Fibroblast of lung (primary cell): Measurements from ENCODE around the gene TMEM209.

ENCODE experiments used
- CTCF ChIP-seq, 2 donors: IDR thresholded peaks in 1 of 2; conservative IDR thresholded peaks in 1 of 2; 1 replicate in 1 of 2; 2 replicates in 1 of 2; pipeline ENCODE4 v1.5.1; 2011 to 2012; ENCODE audit warnings: low read length in 2 of 2, control low read depth in 1 of 2, inconsistent platforms in 1 of 2, low read depth in 1 of 2, mild to moderate bottlenecking in 1 of 2
- EZH2 ChIP-seq: IDR thresholded peaks from 2 replicates; pipeline ENCODE4 v1.5.1; 2012; ENCODE audit warnings: low read length, control low read depth, mild to moderate bottlenecking; ENCODE audit errors: missing control alignments

GRCh38 chr7:130148561-130148960 is 56.6 kb downstream of the TMEM209 start:
- TF ChIP-seq CTCF (conservative IDR thresholded peaks at IDR 0.05 in 1 of 2, IDR thresholded peaks at IDR 0.05 in 1 of 2; ENCODE audit: low read depth in 1 of 2, low read length in 2 of 2), result no peak
- no peak for TF ChIP-seq EZH2
